GM20000 (cell line): ENCODE results near the gene ZC2HC1B.
"Not testable (repeated sequence)": the region's sequence is repeated elsewhere in the genome, so short reads cannot be mapped to it uniquely, and the experiment has no call there.

Source experiments
- DNase-seq: peaks from one replicate; pipeline ENCODE4 v3.0.0; 2012; ENCODE audit warnings: low spot score
- CTCF ChIP-seq: IDR thresholded peaks from 2 replicates; pipeline ENCODE4 v1.5.1; 2012; ENCODE audit warnings: mild to moderate bottlenecking, control low read depth; ENCODE audit errors: extremely low read depth, missing control alignments

The ZC2HC1B gene

GRCh38 chr6:143845033-143845432, 19.2 kb upstream of the ZC2HC1B start:
- no peak for DNase-seq

GRCh38 chr6:143851706-143852105, 12.6 kb upstream of the ZC2HC1B start:
- not testable (repeated sequence) for DNase-seq

More at GRCh38 chr6:143845033-143845432, 19.2 kb upstream of the ZC2HC1B start:
- TF ChIP-seq CTCF: no peak

- not testable (repeated sequence) for DNase-seq
Measured at GRCh38 chr6:143855057-143855456, 9.2 kb upstream of the ZC2HC1B start.

GRCh38 chr6:143856762-143857161, 7.5 kb upstream of the ZC2HC1B start:
- DNase-seq: not testable (repeated sequence)

GRCh38 chr6:143857651-143858050, 6.6 kb upstream of the ZC2HC1B start:
- no peak for DNase-seq
- TF ChIP-seq CTCF: no peak

GRCh38 chr6:143859891-143860660, 4.2 kb upstream of the ZC2HC1B start:
- no peak for DNase-seq
- TF ChIP-seq CTCF: no peak

GRCh38 chr6:143863771-143864170, 503 bp upstream of the ZC2HC1B start:
- TF ChIP-seq CTCF: no peak
- no peak for DNase-seq

- DNase-seq: no peak
- no peak for TF ChIP-seq CTCF
Measured at GRCh38 chr6:143867236-143867635, 3.0 kb downstream of the ZC2HC1B start.

- not testable (repeated sequence) for DNase-seq
Measured at GRCh38 chr6:143868808-143869207, 4.5 kb downstream of the ZC2HC1B start.

GRCh38 chr6:143871202-143871730, 7.0 kb downstream of the ZC2HC1B start:
- not testable (repeated sequence) for DNase-seq
